ENCODE measurements around the gene MED9. TPM values are rescaled to one million over a fixed set of nuclear protein-coding genes. Genes with fewer than 3 reads are reported as not detected.

The MED9 gene
- total RNA-seq, 4 donors from 2014 or later, result 6.5 to 16.6 (median 13.5) TPM

DNA sequence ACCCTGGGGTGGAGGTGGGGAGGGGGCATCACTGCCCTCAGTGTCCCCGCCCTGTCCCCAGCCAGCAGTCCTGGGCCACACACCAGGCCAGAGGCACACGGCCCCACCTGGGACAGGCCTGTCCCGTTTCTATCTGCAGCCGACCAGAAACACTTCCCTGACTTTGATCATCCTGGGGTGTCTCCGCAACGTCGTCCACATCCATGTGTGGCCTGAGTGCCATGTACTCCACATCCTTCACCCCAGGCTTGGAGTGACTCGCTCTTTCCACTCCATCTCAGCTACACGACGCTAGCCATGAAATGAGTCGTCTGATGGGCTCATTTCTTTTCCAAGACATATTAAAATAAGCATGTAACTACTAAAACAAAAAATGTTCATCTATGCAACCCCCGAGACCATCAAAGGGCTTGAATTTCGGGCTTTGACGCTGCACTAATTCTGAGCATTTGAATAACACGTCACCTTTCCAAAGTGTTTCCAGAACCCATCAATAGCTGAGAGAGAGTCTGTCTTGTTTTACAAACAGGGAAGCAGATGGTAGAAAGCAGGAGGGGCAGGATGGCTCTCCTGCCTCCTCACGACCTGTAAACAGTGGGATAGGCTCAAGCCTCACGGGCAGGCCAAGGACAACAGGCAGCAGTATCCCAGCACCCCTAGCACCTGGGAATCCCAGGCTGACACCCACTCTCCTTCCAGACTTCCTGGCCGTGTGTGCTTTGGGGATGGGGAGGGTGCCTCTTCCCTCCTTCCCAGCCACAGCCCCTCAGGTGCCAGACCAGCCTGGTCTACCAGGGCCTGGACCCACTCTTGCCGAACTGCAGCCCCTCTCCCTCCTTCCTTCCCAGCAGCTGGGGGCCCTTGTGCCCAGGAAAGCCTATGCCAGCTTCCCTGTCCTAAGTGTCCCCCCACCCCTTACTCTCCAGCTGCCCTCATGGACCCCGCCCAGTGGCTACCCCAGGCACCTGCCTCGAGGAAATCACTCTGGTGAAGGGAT, 39.4 kb downstream of the MED9 start:
- no peak for TF ChIP-seq CTCF (IDR thresholded peaks at IDR 0.05; ENCODE audit: low read depth)

DNA sequence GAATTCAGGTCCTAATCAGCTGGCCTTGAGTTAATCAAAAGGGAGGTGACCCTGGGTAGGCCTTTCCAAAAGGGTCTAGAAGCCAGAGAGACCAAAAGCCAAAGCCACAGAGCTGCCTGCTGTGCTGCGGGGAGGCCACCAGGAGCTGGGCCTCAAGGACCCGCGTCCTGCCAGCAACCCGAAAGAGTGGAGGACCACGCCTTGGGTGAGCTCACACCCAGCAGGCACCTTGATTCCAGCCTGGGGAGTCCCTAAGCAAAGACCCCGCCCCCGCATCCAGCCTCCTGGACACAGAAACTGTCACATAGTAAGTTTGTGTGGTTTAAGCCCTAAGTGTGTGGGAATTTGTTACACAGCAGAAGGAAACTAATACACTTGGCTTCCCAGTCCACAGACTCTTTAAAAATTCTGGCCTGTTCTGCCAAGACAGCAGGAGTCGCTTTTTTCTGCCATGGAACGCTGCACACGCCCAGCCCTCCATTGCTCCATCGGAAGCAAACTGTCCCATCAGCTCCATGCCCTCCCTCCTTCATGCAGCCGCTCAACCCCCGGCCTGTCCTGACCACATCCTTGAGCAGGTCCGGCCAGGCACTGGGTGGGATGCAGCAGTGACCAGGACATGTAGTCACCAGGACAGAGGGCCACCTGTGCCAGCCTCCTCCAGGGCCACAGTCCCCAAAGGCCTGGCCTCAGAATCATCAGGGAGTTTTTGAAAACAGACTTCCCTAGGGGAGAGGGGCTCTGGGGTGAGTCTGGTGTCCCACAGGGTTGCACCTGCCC, 40.3 kb downstream of the MED9 start:
- TF ChIP-seq CTCF (IDR thresholded peaks at IDR 0.05; ENCODE audit: low read depth), result no peak

DNA sequence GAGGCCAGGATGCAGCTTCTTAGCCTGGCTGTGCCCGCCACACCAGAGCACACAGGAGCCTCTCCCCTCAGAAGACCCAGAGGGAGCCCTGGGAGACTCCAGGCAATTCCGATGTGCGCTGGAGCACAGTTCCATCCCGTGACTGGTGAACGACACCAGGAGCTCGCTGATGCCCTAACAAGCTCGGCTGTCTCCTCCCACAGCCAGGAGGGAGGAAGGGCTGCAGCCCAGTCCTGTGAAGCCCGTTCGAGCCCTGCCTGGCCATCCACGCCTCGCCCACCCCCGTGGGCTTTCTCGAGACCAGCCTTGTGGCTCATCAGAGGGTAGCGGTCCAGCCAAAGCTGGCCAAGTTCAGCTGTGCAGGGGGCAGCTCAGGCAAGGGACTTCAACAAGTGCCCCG, 41.2 kb downstream of the MED9 start:
- no peak for TF ChIP-seq CTCF (IDR thresholded peaks at IDR 0.05; ENCODE audit: low read depth)

- TF ChIP-seq CTCF (IDR thresholded peaks at IDR 0.05; ENCODE audit: low read depth), result no peak
Measured at GRCh38 chr17:17518951-17519350, 42.2 kb downstream of the MED9 start.

GRCh38 chr17:17519886-17520285, 43.1 kb downstream of the MED9 start:
- TF ChIP-seq CTCF (IDR thresholded peaks at IDR 0.05; ENCODE audit: low read depth), result no peak

- TF ChIP-seq CTCF (IDR thresholded peaks at IDR 0.05; ENCODE audit: low read depth), result no peak
Measured at GRCh38 chr17:17520599-17521232, 43.9 kb downstream of the MED9 start.

All from subcutaneous adipose tissue (tissue), 4 donors.